LHCN-M2 (cell line): ENCODE results near the gene CNTN4. TPM values are rescaled to one million over a fixed set of nuclear protein-coding genes. Genes with fewer than 3 reads are reported as not detected.

Experiments
- DNase-seq: peaks from one replicate; pipeline ENCODE4 v3.0.0-alpha.2; 2012; ENCODE audit warnings: low read depth
- total RNA-seq: library from RNA; depleted of rRNA; stranded (reverse); fragments of >200 nt; gene quantifications from 2 replicates; pipeline ENCODE4 v1.2.3, GENCODE V29; 2014

Gene CNTN4
- total RNA-seq, 1 experiment from 2014 or later = not detected

DNA sequence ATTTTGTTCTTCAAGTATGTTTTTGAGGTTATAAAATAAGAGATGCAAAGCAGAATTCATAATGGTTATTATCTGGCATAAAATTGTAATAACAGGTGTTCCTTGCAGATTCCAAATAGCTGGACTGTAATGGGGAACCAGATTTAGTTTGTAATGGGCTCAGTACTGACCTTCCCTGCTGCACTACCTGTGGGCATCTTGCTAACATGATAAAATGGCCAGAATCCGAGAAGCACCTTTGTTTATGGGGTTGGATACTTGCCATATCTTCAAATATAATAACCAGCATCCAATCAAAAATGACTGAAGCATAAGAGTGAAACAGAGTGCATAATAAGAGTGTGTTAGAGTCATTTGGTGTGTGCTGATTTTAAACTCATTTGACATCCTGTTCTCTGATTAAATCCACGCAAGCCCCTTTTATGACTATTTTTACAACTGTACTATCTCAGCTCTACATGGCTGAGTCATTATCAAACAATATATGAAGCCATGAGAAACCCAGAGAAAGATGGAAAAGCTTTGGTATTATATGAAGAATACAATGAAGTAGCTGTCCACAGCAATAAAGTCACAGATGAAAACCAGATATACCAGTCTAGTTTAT is 292.4 kb downstream of the CNTN4 start:
- no peak for DNase-seq

DNA sequence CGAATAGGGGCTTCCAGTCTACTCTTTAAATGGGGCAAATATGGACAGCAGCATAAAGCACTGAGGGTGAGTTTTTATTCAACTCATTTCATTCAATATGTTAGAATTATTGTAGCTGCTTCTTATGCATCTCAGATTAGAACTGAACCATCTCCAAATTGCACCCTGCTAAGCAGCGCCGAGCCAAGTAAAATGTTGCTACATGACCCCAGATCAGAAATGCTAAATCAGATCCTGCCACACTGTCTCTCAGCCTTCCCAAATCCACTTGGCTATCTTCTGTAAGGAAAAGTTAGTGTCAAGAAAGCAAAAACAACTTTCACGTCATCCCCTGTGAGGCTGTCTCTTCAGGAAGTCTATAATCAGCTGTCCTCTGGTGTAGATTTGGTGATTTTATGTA is 293.2 kb downstream of the CNTN4 start:
- no peak for DNase-seq

DNA sequence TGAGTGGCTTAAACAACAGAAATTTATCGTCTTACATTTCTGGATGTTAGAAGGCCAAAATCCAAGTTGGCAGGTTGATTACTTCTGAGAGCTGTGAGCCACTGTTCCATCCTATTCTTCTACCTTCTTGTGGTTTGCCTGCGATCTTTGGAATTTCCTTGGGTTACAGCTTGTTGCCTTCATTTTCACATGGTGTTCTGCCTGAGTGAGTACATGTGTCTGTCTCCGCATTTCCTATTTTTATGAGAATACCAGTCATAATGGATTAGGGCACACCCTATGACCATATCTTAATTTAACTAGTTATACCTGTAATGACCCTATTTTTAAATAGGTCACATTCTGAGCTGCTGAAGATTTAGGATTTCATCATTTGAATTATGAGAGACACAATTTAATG is 294.3 kb downstream of the CNTN4 start:
- no peak for DNase-seq

DNA sequence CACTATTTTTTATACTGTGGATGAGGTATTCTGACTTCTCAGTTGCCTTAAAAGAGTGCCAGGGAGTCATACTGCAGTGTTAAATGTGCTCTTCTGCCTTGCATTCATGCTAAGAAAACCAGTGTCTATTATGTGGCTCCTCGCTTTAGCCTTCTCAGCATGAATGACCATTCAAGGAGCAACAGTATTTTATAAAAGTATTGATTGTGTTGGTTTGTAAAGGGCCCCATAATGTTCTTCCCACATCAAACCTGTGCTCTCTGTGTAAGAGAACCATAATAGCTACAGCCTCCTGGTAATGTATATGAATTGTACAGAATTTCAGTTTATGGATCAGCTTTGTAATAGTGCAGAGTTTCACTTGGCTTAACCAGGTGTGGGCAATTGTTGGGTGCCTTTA is 316.4 kb downstream of the CNTN4 start:
- no peak for DNase-seq

DNA sequence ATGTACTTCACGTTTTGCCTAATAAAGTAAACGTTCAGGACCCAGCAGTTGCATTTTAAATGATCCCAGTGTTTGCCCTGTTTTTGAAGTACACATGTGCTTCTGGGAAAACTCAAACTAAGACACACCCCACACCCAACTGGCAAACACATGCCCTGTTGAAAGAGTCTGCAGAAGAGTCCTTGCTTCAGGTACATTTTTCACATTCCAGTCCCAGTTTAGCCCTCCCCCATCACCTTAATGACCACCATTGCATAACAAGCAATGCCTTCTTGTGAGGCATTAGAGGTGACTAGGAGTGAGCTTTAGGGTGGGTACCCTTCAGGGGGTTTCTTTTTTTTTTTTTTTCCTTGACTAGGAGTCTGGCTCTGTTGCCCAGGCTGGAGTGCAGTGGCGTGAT is 322.3 kb downstream of the CNTN4 start:
- no peak for DNase-seq

DNA sequence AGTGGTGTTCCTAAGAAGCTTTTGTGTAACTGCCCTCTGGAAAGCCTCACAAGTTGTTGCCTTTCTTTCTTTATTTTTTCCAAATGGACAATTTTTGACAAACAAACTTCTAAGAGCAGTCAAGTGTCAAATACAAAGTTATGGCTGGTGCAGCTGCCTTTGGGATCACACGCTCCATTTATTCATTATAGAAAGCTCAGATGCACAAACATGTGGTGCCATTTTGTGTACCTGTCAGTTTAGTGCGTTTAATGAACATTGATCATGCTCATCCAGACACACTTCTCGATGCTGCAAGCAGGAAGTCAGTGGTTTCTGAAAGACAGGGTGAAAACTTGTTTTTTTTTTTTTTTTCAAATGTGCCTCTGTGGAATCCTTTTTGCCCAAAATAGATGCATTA is 324.5 kb downstream of the CNTN4 start:
- DNase-seq = no peak

DNA sequence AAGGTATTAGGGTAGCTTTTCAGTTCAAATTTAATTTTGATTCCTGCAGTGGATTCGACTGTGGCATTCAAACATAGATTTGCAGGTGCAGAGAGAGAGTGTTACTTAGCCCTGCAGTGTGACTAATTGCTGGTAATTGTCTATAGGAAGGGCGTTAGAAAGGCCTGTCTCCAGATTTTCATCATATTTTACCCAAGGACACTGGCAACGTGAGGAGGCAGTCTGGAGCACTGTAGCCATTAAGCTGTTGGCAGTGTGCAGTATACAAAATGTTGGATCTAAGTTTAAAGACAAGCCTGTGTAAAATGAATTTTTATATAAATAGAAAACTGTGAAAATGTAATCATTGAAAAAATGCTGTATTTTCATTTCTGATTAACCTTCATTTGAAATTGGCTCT is 342.9 kb downstream of the CNTN4 start:
- no peak for DNase-seq

DNA sequence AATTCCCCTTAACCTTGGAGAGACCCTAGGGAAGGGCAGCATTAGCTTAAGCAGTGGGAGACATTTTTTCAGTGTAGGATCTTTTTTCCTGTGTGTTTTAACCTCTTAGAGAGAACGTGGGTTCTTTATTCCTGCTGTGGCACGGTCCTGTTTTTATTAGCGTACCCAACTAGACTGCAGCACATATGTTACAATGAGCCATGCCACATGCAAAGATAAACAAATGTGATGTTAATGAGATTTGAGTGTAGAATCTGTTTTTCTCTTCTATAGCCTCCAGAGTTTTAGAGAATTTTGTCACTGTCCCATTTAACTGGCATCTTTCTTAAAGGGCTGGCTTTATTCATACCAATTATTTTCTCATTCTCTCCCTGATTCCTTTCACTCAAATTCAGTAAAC is 347.5 kb downstream of the CNTN4 start:
- no peak for DNase-seq

DNA sequence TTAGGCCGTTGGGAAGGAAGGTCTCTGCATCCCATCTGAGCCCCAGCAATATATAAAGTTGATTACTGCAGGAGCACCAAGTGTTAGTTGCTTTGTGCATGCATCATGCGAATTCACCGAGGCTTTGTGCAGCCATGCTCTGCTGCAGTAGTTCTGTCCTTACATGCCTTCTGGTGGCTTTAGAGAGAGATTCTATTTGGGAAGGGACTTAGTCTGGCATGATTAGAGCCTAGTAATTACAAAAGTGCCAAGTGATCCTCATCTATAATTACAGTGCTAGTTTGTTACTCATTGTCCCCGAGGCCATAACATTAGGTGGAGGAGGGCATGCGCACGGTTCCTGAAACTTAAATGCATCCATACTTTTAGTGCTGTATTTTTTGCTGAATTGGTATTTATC is 353.6 kb downstream of the CNTN4 start:
- no peak for DNase-seq

DNA sequence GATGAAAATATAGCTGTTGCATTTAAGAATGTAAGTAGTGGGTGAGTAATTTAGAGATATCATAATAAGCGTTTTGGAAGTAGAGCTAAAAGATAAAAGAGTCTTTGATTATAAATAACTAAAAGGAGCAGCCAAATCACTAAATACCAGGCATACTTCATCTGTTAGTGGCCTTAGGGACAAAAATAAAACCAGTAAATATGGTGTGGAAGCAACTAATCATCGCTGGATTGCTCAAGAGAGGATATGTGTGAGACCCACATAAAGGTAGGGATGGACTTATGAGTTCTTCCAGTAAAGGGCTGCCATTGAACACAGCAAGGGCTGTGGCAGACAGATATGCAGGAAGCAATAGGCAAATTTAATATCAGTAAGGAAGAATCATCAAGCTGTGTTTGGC is 356.2 kb downstream of the CNTN4 start:
- DNase-seq = no peak

DNA sequence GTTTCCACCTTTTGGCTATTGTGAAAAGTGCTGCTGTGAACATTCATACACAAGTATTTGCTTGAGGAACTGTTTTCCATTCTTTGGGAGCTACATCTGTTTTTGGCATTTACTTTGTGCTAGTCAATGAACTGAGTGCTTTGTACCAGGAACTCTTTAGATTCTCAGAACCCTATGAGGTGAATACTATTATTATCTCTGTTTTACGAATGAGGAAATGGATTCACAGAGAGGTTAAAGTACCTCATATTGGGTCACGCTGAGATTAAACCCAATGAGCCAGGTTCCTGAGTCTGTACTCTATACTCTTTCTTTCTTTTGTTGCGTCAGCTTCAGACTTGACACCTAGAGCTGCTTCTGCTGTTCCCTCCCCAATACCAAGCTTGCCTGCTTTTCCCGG is 358.1 kb downstream of the CNTN4 start:
- no peak for DNase-seq

DNA sequence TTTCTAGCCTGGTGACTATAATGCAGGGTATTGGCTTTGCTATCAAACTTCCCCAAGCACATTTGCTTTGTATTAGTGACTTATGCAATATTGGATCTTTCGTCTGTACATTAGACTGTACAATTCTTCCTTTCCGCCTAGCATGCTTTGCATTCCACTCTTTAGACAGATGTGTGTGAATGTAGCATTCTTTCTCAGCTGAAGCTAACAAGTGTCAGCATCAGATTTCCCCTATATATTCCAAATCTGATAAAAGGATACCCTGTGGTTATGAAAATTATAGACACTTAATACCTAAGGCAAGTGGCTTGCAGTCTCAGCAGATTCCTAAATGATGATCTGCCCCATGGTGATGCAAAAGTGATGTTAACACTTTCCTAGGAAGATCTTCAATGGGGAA is 360.1 kb downstream of the CNTN4 start:
- DNase-seq = no peak

DNA sequence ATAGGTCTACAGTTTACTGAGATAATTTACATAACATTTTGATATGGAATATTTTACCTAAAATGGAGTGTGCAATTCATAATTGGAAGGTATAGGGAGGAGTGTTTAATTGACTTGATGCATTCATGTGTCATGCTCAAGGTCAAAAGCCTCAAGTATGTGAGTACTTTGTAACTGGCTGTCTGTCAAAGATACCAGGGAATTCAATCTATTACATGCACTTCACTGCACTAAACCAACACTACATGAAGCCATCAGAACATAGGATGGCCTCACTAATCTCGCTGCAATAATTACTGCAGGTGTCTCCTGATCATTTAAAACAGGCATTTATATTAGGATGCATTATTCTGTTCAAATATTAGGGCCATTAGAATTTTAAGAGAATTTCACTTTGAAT is 367.2 kb downstream of the CNTN4 start:
- no peak for DNase-seq

DNA sequence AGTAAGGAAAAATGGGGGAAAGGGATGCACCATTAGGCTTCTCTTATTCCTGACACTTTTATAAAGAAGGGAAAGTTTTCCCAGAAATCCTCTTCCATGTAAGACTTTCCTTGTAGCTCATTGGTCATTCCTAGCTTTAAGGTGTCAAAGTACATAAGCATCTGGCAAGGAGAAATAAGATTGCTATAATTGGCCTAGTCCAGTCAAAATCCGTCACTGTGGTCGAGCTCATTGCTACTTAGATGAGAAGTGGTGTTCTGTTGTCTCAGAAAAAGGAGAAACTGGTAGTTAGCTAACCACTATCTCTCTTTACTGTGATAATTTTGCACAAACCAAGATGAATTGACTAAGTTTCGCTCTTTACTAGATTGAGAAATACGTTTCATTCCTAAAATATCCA is 370.1 kb downstream of the CNTN4 start:
- no peak for DNase-seq

DNA sequence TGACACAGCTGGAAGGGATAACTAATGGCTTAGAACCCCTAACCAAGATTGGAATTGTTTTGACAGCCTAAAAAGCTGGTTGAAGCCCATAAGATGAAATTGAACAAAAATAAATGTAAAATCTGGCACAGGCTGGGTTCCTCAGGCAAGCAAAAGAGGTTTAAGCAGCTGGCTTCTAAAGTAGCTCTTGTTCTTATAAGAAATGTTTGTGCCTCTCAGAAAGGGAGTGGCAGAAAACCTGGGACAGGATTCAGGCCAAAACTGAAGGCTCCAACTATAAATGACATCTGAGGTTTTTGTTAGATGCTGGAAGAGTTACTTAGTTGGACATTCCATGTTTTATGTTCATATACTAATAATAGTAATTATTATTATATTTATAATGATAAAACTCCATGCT is 378.3 kb downstream of the CNTN4 start:
- no peak for DNase-seq

DNA sequence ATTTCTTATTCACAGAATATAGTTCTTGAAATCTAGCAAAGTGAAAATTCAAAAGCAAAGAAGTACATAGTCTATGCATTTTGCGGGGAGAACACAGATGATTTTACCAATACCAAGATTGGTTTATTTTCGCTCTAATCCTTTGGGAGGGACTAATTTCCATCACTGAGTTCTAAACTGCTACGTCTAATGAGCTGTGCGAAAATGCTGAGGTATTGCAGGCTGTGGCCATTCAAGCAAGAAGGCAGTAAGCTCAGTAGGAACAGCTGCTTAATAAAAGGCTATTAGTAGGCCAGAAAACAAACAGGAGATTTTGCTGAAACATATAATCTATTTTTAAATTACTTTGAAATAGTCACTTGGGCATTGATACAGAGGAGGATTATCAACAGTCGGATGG is 379.0 kb downstream of the CNTN4 start:
- no peak for DNase-seq

DNA sequence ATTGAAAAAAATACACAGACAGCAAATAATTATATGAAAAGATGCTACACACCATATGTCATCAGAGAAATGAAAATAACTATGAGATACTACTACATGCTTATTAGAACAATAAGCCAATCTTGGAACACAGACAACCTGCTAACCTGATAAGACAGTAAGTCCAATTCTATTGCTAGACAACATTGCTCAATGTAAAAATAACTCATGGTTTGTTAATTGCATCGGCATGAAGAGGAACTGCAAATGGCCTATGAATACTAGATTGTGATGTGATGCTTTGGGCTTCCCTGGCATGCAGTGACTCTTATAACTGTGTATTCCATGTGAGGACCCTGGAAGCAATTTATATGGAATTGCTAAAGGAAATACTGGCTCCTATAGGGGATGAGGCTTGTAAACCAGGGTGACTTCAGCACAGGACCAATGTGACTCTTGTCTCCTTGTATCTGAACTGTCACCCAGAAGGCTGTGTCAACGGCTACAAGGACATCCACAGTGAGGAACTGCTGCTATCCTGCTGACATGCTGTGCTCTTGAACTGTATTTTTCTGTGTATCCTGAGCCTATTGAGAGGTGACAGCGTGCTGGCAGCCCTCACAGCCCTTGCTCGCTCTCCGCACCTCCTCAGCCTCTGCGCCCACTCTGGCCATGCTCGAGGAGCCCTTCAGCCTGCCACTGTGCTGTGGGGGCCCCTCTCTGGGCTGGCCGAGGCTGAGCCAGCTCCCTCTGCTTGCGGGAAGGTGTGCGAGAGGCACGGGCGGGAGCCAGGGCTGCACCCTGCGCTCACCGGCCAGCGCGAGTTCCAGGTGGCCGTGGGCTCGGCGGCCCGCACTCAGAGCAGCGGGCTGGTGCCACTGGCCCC is 385.7 kb downstream of the CNTN4 start:
- DNase-seq = no peak

DNA sequence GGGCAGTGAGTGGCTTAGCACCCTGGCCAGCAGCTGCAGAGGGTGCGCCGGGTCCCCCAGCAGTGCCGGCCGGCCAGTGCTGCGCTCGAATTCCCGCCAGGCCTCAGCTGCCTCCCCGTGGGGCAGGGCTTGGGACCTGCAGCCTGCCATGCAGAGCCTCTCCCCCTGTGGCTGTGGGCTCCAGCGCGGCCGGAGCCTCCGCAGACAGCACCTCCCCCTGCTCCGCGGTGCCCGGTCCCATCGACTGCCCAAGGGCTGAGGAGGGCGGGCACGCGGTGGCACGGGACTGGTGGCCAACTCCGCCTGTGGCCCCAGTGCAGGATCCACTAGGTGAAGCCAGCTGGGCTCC is 386.3 kb downstream of the CNTN4 start:
- DNase-seq = no peak

DNA sequence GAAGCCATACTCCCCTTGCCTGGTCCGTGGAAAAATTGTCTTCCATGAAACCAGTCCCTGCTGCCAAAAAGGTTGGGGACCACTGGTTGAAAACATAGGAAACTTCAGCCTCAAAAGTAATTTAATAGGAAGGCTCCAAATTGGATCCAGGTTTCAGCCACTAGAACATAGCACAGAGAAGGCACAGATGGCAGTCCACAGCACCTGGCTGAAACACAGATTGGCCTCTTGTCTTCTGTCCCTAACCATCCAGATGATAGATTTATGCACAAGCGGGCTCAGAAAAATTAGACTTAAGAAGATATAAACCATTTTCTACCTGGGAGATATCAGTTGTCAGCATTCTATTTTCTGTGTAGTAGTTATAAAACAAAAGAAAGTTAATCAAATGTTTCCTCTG is 397.1 kb downstream of the CNTN4 start:
- no peak for DNase-seq

DNA sequence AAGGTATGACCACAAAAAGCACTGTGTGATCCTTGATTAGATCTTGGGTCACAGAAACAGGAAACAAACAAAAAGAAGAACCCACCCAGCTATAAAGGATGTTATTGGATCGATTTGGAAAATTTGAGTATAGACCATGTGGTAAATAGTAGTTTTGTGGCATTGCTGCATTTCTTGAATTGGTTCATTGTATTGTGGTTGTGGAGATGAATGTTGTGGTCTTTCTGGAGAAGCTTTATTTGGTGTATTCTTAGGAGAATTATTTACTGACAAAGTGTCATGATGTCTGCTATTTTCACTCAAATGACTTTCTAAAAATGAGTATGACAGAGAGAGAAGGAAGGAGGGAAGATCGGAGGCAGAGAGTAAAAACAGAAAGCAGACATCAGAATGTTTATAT is 406.2 kb downstream of the CNTN4 start:
- DNase-seq = no peak

DNA sequence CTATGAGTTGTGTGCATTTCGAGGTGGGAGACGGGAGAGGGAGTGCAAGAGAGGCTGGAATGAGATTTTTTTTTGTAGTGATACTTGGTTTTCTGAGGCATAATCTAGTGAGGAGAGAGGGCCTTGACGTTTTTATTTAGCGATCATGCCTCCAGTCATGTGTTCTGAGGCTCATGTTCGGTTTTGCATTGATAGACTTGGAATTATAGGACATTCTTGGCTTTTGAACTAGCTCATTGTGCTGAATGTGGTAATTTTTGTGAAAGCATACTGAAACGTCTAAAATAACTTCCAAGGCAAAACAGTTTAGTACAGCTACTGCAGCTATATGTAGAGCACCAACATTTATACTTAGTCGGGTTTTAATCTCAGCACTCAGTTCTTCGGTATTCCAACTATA is 408.1 kb downstream of the CNTN4 start:
- DNase-seq = no peak

DNA sequence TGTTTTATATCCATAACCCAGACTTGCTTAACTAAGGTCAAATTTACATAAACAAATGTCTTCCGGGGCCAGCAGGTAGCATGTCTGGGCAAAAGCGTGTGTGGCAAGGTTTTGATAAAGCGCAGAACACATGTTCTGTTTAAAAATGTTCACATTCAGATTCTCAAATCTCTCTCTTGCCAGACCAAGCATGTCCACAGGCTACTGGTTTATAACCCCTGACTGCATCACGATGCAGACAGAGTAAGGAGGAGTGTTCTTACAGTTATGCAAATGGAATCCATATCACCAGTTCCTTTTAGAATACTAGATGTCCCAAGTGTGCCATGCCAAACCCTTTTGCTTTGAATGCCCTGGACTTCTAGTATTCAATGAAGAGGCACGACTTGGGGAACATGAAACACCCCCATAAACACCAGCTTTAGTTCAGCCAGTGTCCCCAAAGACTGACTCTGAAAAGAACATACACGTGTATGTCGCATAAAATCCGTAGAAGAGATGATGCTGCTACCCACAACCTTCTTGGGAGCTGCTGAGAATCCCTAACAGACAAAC is 412.0 kb downstream of the CNTN4 start:
- DNase-seq = no peak

DNA sequence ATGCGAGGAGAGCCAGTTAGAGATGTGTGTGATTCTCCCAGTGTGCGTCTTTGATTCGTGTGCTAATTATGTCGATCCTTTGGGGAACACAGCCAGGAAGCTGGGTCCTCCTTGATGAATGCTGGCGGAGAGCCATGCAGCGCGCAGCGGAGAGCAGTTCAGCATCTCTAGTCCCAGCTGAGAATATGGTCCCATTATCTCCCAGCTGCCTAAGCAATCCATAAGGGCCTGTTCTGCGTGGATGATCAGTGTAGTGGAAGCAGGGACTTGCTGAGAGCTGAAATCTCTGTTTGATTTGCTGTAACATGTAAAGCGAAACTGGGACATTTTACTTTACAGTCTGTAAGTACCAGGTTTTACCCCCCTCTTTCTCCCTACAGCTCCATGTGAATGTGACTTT is 412.7 kb downstream of the CNTN4 start:
- no peak for DNase-seq
